Kidney glomerular epithelial cell (primary cell): ENCODE data around the gene IGSF21.

ENCODE experiments used
- DNase-seq: peaks from one replicate; lab custom pipeline; 2025; lab: John Stamatoyannopoulos, UW

IGSF21 gene

GRCh38 chr1:18229625-18230024 lies 122.0 kb downstream of the IGSF21 start:
- no peak for DNase-seq

DNA sequence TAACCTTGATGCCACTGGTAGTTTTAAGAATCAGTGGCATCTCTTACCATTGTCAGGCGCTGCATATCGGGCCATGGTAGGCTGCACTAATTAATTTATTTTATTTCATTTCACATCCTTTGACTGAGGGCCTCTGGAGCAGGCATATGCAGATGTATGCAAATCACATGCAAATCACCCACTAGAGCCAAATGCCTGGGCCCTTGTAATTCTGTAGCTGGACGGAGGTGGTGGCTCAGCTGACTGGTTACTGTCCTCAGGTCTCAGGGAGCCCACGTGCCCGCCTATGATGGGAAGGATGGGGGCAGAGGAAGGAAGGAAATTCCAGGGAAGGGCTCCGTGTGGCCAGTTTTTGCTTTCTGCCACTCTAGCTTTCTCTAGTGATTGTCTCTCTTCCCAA lies 122.7 kb downstream of the IGSF21 start:
- no peak for DNase-seq

DNA sequence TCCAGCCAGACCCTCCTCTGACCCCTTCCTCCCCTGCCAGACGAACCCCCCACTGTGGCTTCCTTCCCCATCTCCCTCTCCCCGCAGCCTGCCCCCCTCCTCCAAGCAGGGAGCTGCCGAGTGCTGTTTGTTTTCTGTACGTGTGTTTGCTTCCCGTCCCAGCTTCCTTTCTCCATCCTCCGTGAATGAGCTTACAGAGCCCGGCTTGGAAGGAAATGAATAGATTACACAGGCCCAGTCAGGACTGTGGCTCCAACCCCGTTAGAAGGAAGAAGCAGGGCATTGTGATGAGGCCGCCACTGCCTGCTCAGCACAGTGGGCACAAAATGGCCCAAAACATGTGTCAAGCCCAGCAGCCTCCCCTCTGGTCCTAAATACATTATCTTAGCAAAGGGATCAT lies 123.2 kb downstream of the IGSF21 start:
- no peak for DNase-seq

DNA sequence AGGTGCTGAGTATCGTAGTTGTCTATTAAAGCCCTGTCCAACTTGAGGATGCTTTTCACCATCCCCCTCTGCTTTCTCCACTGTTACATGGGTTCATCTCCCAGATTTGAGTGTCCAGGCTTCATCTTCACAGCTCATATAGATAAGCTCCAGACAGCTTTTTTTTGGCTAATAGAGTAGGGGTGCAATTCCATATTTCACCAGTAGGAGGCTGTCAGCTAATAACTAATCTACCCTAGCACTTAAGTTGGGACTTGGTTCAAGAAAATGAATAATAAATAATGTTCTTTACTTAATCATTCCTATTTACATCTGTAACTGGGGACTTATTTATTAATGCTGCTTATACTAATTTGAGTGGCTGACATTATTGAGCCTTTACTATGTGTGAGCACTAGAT lies 124.5 kb downstream of the IGSF21 start:
- no peak for DNase-seq

- no peak for DNase-seq
Measured at GRCh38 chr1:18233176-18233864, 125.7 kb downstream of the IGSF21 start.

- DNase-seq = peak; percentile 24
Measured at GRCh38 chr1:18234790-18235242, 127.2 kb downstream of the IGSF21 start.

- no peak for DNase-seq
Measured at GRCh38 chr1:18237371-18237770, 129.8 kb downstream of the IGSF21 start.

DNA sequence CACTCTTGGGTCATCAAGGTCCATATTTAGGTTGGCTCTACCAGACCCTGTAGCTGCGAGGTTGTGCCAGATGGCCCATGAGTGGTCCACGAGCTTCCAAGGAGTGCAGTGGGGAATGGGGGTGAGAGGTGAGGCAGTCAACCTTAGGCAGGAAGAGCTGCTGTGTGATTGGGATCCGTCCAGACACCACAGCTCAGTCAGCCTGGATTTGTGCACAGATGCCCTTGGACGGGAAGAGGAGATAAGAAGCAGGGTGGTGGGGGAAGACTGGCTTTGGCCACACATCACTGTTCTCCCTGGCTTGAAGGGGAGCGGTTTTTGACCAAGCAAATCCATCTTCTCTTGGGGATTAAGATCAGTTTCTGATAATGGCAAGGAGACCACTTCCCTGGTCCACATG lies 130.6 kb downstream of the IGSF21 start:
- DNase-seq = no peak

DNA sequence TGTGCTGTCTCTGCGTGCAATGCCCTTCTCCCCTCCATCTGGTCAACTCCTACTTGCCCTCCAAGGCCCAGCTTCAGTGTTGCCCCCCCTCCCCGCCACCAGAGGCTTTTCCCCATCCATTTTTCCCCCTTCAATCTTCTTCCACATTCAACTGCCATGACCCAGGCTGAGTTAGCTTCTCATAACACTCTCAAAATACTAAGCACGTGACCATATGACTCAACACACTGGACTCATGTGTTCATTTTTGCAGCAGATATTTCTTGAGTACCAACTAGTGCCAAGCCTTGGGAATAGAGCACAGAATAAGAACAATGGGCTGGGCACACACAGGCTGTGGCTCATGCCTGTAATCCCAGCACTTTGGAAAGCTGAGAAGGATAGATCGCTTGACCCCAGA lies 132.1 kb downstream of the IGSF21 start:
- DNase-seq = no peak

GRCh38 chr1:18240906-18241305 lies 133.3 kb downstream of the IGSF21 start:
- no peak for DNase-seq

- DNase-seq = no peak
Measured at GRCh38 chr1:18241891-18242290, 134.3 kb downstream of the IGSF21 start.

- DNase-seq = no peak
Measured at GRCh38 chr1:18243503-18244175, 136.0 kb downstream of the IGSF21 start.

DNA sequence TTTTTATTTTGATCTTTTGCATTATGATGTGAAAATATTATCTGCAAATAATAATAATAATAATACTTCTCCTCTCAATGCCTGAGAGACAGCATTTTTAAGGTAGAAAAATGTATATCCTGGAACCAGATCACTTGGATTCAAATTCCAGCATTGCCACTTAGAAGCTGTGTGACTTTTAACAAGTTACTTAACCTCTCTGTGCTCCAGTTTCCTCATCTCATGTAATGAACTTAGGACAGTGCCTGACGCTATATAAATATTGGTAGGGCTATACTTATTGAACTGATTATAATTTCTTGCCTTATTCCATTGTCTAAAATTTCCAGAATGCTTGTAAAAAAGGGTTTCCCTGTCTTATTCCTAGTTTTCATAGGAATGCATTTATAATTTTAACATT lies 137.2 kb downstream of the IGSF21 start:
- no peak for DNase-seq

DNA sequence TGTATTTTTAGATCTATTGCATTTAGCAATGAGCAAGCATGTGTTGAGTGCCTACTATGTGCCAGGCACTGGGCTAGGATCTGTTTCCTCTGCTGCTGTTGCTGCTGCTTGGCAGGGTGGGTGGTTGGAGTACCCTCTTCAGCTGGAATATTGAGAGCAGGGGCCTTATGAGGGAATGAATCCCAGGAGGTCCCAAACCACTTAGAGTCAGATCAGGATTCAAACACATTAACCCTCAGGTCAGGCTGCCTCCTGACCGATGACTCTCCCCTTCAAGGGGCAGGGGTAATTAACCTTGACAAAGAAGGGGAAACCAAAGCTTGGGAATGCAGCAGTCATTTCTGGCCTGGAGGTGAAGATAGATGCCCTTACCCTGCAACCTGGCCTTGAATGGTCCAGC lies 138.0 kb downstream of the IGSF21 start:
- no peak for DNase-seq

GRCh38 chr1:18246543-18246942 lies 138.9 kb downstream of the IGSF21 start:
- DNase-seq = no peak

GRCh38 chr1:18247151-18247550 lies 139.6 kb downstream of the IGSF21 start:
- DNase-seq = no peak

GRCh38 chr1:18249631-18250030 lies 142.0 kb downstream of the IGSF21 start:
- no peak for DNase-seq

DNA sequence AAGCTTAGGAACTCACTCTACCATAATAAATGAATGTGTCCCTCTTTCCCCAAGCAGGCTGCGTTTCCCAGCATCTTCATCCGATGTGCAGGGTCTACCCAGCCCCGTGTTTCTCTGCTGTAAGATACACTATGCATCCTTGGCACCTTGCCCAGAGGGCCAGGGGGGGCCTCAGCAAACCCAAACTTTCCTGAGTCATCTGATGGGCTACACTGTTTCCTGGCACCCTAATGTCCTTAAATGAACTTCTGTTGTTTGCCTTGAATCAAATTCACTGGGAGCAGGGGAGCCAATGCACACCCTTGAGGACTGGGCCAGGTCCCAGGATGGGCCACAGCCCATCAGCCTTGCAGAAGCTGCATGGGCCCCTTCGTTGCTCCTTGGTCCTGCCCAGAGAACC lies 145.5 kb downstream of the IGSF21 start:
- no peak for DNase-seq

GRCh38 chr1:18256282-18257235 lies 149.0 kb downstream of the IGSF21 start:
- DNase-seq = peak; percentile 19

DNA sequence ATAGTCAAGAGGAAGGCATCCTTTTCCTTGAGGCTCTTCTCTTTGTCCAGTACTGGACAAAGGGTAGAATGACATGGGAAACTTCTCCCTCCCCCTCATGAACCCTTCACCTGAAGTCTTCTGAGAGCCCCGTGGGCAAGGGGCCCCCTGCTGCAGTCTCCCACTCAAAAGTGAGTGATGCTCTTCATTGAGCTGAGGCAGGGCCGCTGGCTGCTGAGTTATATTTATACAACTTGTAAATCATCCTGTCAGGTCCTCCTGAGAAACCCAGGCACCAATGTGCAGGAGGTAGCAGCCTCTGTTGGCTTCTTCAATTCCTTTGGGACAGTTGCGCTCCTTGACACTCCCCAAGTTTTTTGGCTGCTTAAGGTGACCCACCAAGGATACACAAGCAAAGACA lies 150.2 kb downstream of the IGSF21 start:
- no peak for DNase-seq

GRCh38 chr1:18261891-18262290 lies 154.3 kb downstream of the IGSF21 start:
- no peak for DNase-seq

- no peak for DNase-seq
Measured at GRCh38 chr1:18262726-18263125, 155.1 kb downstream of the IGSF21 start.
